UCSD-AML1 (cell line): ENCODE data around the gene TULP4.

Source experiments
- DNase-seq: peaks from one replicate; lab custom pipeline; 2025; ENCODE audit not compliant: unreplicated experiment; lab: John Stamatoyannopoulos, UW

Gene TULP4

GRCh38 chr6:158357570-158358216, 45.4 kb downstream of the TULP4 start:
- DNase-seq = no peak

GRCh38 chr6:158358450-158359077, 46.3 kb downstream of the TULP4 start:
- no peak for DNase-seq

DNA sequence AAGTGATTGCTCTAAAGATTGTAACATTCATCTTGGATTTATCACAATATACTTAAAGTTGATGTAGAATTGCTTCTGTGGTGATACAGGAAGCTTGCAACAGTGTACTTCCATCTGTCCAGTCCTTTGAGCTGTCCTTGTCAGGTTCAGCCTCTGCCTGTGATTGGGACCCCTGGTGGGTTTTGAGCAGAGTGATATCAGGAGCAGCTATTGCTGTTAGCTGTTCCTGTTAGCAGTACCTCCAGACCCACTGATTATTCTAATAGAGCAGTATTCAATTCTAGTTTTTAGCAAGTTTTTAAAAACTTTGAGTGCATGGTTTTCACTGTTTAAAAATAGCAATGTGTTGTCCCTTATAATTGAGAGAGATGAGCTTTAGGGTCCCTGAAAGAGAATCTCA, 48.8 kb downstream of the TULP4 start:
- DNase-seq = no peak

DNA sequence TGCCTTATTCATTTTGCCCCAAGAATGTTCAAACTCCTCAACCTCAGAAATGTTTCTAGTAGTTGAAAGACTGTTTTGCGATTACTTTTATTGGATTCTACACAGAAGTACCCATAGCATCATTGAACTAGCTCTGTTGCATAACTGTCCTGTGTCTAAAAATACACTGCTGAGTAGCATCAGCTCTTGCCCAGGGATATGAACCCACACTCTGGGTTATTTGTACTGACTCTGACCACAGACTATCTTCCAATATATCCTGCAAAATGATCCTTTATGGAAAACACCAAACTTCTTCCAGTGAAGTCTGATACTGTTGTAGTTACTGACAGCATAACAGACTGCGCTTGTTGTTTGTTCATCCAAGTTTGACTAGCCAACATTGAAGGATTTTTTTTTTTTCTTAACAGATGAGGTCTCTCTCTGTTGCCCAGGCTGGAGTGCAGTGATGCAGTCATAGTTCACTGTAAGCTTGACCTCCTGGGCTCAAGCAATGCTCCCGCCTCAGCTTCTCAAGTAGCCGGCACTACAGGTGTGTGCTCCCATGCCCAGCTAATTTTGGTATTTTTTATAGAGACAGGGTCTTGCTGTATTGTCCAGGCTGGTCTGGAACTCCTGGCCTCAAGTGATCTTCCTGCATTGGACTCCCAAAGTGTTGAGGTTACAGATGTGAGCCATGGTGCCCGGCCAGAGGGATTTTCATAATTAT, 49.9 kb downstream of the TULP4 start:
- no peak for DNase-seq

DNA sequence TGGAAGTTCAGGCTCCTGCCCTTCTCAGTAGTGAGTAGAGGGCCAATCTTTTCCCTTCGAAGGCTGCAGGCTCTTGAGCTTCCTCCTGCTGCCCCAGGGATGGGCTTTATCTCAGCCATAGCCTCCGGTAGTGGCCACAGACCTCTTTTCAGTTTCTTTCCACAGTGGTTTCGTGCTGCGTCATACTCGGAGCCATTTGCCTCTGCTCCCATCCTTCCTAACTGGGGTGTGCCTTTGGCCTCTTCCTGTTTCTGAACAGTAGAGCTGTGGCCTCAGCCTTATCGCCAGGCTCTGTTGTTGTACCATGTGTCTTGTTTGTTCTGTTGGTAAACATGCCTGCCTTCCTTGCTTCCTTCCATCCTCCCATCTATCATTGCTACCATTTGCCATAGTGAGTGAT, 54.1 kb downstream of the TULP4 start:
- DNase-seq = peak; percentile 73

- DNase-seq = no peak
Measured at GRCh38 chr6:158367816-158368215, 55.6 kb downstream of the TULP4 start.

GRCh38 chr6:158369241-158369640, 57.0 kb downstream of the TULP4 start:
- no peak for DNase-seq

GRCh38 chr6:158370805-158371204, 58.5 kb downstream of the TULP4 start:
- DNase-seq = no peak

GRCh38 chr6:158371261-158371660, 59.0 kb downstream of the TULP4 start:
- DNase-seq = no peak

- DNase-seq = no peak
Measured at GRCh38 chr6:158372574-158372973, 60.3 kb downstream of the TULP4 start.

GRCh38 chr6:158373214-158373613, 60.9 kb downstream of the TULP4 start:
- DNase-seq = no peak

GRCh38 chr6:158374020-158374419, 61.8 kb downstream of the TULP4 start:
- DNase-seq = no peak

GRCh38 chr6:158376631-158377081, 64.4 kb downstream of the TULP4 start:
- no peak for DNase-seq

GRCh38 chr6:158377860-158378259, 65.6 kb downstream of the TULP4 start:
- no peak for DNase-seq

GRCh38 chr6:158379336-158379735, 67.1 kb downstream of the TULP4 start:
- no peak for DNase-seq

DNA sequence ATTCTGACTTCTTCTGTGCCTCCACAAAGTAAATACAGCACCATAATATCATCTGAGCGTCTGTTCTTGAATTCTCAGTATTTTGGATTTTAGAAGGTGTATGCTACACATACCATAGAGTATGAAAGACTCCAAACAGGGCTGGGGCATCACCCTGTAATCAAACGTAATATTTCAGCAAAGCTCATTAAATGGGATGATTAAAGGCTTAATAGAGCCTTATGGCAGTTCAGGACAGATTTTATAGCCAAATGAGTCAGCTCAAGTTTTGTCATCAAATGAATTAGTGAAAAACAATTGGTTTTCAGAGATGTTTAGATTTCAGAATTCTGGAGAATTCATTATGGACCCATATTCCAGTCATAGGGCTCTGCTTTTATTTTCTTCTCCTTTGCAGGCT, 68.9 kb downstream of the TULP4 start:
- DNase-seq = no peak

GRCh38 chr6:158382491-158382890, 70.2 kb downstream of the TULP4 start:
- DNase-seq = no peak

DNA sequence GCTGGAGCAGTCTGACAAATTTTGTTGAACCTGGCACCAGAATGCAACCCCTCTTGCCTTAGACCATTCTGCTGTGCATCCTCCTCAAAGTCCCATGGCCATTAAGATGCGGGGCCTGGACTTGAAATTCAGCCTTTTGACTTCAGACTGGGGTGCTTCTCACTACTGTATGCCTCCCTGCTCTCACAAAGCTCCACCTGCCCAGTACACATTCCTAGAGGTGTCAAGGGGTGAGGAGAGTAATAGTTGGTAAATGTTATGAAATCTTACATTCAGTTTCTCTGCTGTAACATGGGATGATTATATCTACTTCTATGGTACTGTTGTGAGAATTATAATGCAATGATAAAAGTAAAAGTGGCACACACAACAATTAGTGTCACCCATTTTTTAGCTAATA, 70.8 kb downstream of the TULP4 start:
- no peak for DNase-seq

DNA sequence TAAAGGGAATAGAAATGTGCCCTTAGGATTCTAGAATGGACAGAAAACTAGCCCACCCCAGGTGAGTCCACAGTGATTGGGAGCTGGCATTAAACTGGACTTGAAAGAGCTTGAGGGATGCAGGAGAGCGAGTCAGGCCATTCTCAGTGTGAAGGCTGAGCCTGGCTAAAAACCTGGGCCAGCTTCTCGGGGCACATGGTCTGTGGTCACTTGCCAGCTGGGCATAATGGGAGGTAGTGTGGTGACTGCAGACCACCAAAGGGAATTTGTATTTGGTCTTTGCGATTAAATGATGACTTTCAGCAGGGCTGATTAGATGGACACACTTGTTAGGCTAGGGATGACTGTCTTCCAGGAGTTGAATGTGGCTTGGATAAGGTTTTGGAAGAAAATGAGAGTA, 71.3 kb downstream of the TULP4 start:
- DNase-seq = no peak

DNA sequence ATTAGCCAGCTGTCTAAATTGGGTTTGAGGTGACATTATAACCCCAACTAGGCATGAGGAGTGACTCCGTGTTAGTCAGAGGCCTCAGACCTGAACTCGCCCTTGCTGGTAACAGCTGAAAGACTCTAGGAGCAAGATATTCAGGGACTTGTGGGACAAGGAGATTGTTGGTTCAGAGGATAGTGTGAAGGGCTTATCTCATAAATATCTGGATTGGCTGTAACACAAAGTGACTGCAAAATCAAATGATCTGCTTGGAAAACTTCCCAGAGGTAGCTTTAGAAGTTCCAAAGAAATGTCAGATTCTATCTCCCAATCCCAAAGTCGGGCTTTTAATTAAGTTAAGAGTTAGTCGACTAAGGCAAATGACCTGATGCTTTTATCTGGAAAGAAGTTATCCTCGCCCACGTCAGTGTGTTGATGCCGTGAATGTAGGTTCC, 72.4 kb downstream of the TULP4 start:
- no peak for DNase-seq

GRCh38 chr6:158387036-158387435, 74.8 kb downstream of the TULP4 start:
- DNase-seq = no peak

GRCh38 chr6:158387578-158387977, 75.3 kb downstream of the TULP4 start:
- DNase-seq = no peak
